ENCODE data around the gene SYT13. TPM values are rescaled to one million over a fixed set of nuclear protein-coding genes. Genes with fewer than 3 reads are reported as not detected.

SYT13 gene
- total RNA-seq, 6 donors from 2014 or later, result 0.11 to 0.78 (median 0.30) TPM; not detected in 3

GRCh38 chr11:45219411-45219810 is 66.7 kb downstream of the SYT13 start:
- Histone ChIP-seq H3K27me3 (no peaks in the 10 kb centered on the region), H3K27ac (no peak overlapping the region), H3K4me3 (no peak overlapping the region), H3K4me1 (peaks cover 0 to 7% (median 3%) of the 10 kb centered on the region in 4 donors), H3K36me3 (peaks cover 0 to 29% (median 6%) of the 10 kb centered on the region in 4 donors), H3K9me3 (no peaks in the 10 kb centered on the region)
- WGBS, 2 donors, result 80 to 97% methylated on average over 1 to 17 of the region's 18 CpGs
- no peak for ATAC-seq (ENCODE audit: low FRiP score in 2 of 2)
- peak in 1 of 2 donors; percentile 52 for DNase-seq
- TF ChIP-seq POLR2AphosphoS5 (IDR thresholded peaks at IDR 0.05) (no peak), EP300 (IDR thresholded peaks at IDR 0.05) (no peak), CTCF (IDR thresholded peaks at IDR 0.05) (no peak), POLR2A (IDR thresholded peaks at IDR 0.05) (no peak)

GRCh38 chr11:45218705-45219104 is 67.4 kb downstream of the SYT13 start:
- 94% methylated on average over 4 of the region's 4 CpGs for WGBS, 2 donors
- Histone ChIP-seq H3K27ac (no peak overlapping the region), H3K27me3 (no peaks in the 10 kb centered on the region), H3K4me3 (no peak overlapping the region), H3K36me3 (peaks cover 0 to 24% (median 5%) of the 10 kb centered on the region in 4 donors), H3K9me3 (no peaks in the 10 kb centered on the region), H3K4me1 (peaks cover 0 to 9% (median 3%) of the 10 kb centered on the region in 4 donors)
- DNase-seq (no peak), ATAC-seq (ENCODE audit: low FRiP score in 2 of 2) (no peak)
- TF ChIP-seq CTCF (IDR thresholded peaks at IDR 0.05) (no peak), POLR2AphosphoS5 (IDR thresholded peaks at IDR 0.05) (no peak), EP300 (IDR thresholded peaks at IDR 0.05) (no peak), POLR2A (IDR thresholded peaks at IDR 0.05) (no peak)

DNA sequence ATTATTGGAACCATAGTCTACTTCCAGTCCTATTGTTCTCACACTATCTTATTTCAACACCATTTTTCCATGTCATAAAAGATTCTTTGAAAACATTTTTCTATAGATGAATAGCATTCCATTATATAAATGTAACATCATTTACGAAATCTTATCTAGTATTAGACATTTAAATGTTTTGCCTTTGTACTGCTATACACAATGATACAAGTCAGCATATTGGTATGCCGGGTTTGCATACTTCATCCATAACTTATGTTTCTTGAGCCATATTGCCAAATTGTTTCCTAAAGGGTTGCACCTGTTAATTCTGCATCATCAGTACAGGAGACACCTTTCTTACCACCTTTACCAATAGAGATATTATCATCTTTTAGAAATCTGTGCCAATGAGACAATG is 68.2 kb downstream of the SYT13 start:
- H3K4me1 ChIP-seq, result peaks cover 0 to 10% (median 3%) of the 10 kb centered on the region in 4 donors
- 93 to 94% methylated on average over 2 of the region's 2 CpGs for WGBS, 2 donors
- DNase-seq (no peak), ATAC-seq (ENCODE audit: low FRiP score in 2 of 2) (no peak)
- no peak overlapping the region for H3K4me3 ChIP-seq
- peaks cover 0 to 28% (median 10%) of the 10 kb centered on the region in 4 donors for H3K36me3 ChIP-seq
- no peaks in the 10 kb centered on the region for H3K9me3 ChIP-seq
- TF ChIP-seq POLR2AphosphoS5 (IDR thresholded peaks at IDR 0.05), result no peak
- no peak for TF ChIP-seq CTCF (IDR thresholded peaks at IDR 0.05)
- TF ChIP-seq POLR2A (IDR thresholded peaks at IDR 0.05), result no peak
- TF ChIP-seq EP300 (IDR thresholded peaks at IDR 0.05), result no peak
- H3K27me3 ChIP-seq, result no peaks in the 10 kb centered on the region
- no peak overlapping the region for H3K27ac ChIP-seq

GRCh38 chr11:45216901-45217300 is 69.2 kb downstream of the SYT13 start:
- ATAC-seq (ENCODE audit: low FRiP score in 2 of 2), result no peak
- WGBS, 2 donors, result 76 to 79% methylated on average over 2 of the region's 2 CpGs

More at GRCh38 chr11:45216901-45217300, 69.2 kb downstream of the SYT13 start:
- H3K4me3 ChIP-seq, result no peak overlapping the region
- H3K9me3 ChIP-seq, result no peaks in the 10 kb centered on the region
- H3K27ac ChIP-seq, result peak overlapping the region in 1 of 4 donors; percentile 17
- H3K27me3 ChIP-seq, result no peaks in the 10 kb centered on the region
- DNase-seq, result no peak
- peaks cover 0 to 30% (median 17%) of the 10 kb centered on the region in 4 donors for H3K36me3 ChIP-seq
- TF ChIP-seq POLR2A (IDR thresholded peaks at IDR 0.05), result no peak
- no peak for TF ChIP-seq CTCF (IDR thresholded peaks at IDR 0.05)
- no peak for TF ChIP-seq POLR2AphosphoS5 (IDR thresholded peaks at IDR 0.05)
- TF ChIP-seq EP300 (IDR thresholded peaks at IDR 0.05), result no peak
- H3K4me1 ChIP-seq, result peaks cover 0 to 15% (median 3%) of the 10 kb centered on the region in 4 donors

All from upper lobe of left lung (tissue), 6 donors.